ENCODE measurements around the gene HHLA2.

Gene HHLA2

DNA sequence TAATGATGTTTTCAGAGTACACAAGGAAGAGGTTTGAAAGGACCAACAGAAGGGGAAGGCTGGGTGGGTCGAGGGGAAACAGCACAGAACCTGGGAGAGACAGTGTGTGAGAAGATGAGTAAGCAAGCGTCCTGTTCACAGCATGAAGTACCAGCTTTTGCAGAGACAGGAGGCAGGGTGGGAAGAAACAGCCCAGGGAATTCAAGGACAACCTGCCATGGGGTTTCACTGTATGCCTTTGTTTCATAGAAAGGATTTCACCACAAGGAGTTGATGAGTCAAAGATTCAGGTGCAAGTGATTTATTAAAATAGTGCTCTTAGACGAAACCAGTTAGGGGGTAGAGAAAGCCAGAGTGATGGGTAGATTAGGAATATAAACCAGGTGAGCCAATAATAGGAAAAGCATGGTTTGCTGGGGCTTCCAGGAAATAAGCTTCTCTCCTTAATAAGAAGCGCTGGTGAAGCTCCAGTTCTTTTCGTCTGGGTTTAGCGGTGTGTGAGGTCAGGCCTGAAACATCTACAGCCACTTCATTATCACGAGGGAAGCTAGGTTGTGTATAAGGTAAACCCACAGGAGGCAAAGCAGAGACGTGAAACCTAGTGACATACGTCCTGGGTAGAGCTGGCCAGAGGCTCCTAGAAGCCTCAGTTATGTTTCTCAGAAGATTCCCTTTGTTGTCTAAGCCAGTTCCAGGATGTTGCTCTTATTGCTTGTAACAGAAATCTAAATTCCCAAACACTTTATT lies 3.9 kb downstream of the HHLA2 start:
- no peak overlapping the region for H3K4me3 ChIP-seq

DNA sequence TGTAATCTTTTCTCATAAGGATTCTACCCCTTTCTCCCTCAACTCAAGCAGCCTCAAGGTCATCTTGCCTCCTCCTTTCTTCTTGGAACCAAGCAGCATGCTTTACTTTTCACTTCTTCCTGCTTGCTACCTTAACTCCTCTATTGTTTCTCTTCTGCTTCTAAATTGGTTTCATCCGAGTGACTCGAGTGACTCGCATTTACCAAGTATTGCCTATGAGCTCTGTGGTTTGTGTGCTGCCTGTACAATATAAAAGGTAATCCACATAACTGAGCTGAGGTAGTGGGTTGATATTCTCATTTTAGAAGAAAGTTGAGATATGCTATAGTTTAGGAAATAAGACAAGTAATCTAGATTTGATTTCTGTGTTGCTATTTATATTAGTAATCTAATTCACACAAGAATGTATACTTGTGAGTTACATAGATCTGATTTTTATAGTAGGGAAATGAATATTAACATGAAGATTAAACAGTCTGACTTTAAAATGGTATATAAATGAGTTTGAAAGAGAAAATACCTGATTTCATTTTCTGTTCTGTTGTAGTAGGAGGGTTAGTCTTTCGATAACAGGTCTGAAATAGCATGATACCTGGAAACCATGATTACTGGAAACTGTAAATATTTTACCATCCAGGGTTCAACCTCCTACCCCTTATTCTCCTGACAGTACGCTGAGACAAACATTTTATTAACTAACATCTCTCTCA lies 5.5 kb downstream of the HHLA2 start:
- TF ChIP-seq, protein P1, sequence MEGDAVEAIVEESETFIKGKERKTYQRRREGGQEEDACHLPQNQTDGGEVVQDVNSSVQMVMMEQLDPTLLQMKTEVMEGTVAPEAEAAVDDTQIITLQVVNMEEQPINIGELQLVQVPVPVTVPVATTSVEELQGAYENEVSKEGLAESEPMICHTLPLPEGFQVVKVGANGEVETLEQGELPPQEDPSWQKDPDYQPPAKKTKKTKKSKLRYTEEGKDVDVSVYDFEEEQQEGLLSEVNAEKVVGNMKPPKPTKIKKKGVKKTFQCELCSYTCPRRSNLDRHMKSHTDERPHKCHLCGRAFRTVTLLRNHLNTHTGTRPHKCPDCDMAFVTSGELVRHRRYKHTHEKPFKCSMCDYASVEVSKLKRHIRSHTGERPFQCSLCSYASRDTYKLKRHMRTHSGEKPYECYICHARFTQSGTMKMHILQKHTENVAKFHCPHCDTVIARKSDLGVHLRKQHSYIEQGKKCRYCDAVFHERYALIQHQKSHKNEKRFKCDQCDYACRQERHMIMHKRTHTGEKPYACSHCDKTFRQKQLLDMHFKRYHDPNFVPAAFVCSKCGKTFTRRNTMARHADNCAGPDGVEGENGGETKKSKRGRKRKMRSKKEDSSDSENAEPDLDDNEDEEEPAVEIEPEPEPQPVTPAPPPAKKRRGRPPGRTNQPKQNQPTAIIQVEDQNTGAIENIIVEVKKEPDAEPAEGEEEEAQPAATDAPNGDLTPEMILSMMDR (IDR thresholded peaks at IDR 0.05) = no peak

More for the DNA sequence above, 3.9 kb downstream of the HHLA2 start:
- DNase-seq (ENCODE audit: low spot score) = no peak
- TF ChIP-seq, protein P1 (IDR thresholded peaks at IDR 0.05) = no peak
- no peak overlapping the region for H3K27ac ChIP-seq

DNA sequence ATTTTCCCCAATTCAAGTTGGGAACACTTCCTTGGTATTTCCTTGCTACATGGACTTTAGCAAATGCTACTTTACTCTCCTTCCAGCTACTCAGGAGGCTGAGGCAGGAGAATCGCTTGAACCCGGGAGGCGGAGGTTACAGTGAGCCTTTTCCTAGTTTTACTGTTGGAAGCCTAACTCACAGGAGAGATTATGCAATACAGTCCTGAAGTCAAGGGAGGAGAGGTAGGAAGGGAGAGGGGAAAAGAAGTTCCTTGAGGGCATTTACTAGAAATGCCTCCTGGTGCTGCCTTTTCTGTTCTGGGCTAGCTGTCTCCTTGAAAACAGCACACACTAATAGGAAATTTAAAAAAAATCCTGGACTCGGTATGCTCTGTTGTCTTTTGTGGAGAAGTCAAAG lies 6.2 kb downstream of the HHLA2 start:
- no peak overlapping the region for H3K4me3 ChIP-seq
- TF ChIP-seq, protein P1 (IDR thresholded peaks at IDR 0.05) = no peak
- no peak for DNase-seq (ENCODE audit: low spot score)
- no peak overlapping the region for H3K27ac ChIP-seq

More for the DNA sequence above, 5.5 kb downstream of the HHLA2 start:
- DNase-seq (ENCODE audit: low spot score) = no peak
- H3K4me3 ChIP-seq = no peak overlapping the region
- H3K27ac ChIP-seq = no peak overlapping the region

DNA sequence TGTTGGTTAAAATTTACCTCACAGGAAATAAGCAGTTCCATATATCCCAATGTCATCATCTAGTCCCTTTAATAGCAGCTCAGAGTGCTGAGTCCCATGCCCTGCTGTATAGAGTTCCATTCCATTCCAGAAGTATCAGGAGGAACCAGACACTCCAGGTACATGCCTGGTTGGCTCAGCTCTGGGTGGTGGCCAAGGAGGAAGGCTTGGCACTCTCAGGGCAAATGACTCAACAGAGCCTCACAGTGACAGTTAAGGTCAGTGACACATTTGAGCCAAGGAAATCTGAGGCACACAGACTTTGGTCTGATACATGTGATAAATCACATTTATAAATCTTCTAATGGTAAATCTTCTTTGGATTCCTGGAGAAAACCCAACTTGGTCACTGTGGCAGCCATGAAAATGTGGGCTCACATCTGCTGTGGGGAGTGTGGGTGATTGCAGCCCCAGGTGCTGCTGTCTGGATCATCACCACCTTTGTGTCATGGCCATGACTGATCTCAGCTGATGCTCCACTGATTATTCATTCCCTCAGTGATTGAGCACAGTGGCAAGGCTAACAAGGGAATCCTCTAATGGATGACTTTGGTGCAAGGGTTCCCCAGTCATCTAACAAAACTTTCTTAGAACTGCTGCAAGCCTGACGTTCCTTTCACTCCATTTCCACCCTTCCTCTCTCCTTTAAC lies 9.3 kb downstream of the HHLA2 start:
- TF ChIP-seq, protein P1 (IDR thresholded peaks at IDR 0.05) = no peak
- H3K27ac ChIP-seq = no peak overlapping the region
- no peak for DNase-seq (ENCODE audit: low spot score)
- no peak overlapping the region for H3K4me3 ChIP-seq

DNA sequence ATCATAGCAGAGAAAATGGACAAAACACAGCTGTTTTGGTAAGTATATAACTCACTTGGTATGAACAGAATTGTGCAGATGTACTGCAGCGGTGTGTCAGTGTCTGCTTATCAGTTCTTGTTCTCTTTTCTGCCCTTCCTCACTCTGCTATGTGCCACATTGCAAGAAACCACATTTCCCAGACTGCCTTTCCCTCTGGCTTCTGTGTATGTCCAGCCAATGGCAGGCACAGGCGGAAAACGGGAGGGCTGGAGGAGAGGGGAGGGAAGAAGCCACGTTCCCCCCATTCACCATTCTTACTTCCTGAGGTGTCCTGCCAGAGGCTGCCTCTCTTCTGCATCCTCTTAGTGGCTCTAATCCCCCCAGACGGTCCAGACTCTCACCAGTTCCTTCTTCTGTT lies 15.4 kb downstream of the HHLA2 start:
- H3K4me3 ChIP-seq = no peak overlapping the region
- TF ChIP-seq, protein P1 (IDR thresholded peaks at IDR 0.05) = no peak
- H3K27ac ChIP-seq = no peak overlapping the region
- no peak for DNase-seq (ENCODE audit: low spot score)

DNA sequence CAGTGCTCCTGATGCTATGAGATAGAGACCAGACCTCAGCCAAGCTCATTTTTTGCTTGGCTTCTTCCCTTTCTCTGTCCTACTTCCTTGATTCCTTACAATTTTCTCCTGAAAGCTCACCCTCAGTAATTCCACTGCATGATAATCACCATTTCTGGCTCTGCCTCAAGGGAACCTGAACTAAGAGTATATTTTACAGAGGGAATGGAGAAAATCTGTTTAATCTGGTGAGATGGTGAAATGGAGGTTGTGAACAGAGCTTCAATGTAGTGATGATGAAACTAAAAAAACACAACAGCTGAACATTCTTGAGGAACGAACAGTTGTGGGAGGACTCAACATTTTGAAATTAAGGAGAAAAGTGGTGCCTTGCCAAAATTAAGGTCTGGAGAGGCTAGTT lies 16.3 kb downstream of the HHLA2 start:
- H3K4me3 ChIP-seq = no peak overlapping the region
- DNase-seq (ENCODE audit: low spot score) = no peak
- no peak overlapping the region for H3K27ac ChIP-seq
- TF ChIP-seq, protein P1 (IDR thresholded peaks at IDR 0.05) = no peak

Data from coronary artery (tissue), 2 donors.